ENCODE measurements around the gene C6.

DNA sequence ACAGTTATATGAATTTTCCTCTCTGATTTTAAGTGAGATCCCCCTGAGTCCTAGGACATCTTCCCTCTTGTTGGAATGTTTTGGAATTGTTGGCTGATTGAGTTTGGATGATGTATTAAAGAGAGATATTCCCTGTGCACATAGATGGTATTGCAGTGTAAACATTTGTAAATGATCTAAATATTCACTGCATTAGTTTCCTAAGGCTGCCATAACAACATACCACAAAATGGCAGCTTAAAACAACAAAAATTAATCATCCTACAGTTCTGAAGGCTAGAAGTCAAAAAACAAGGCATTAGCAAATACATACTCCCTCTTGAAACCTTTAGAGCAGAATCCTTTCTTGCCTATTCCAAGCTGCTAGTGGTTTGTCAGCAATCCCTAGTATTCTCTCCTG is 104.1 kb downstream of the C6 start:
- TF ChIP-seq, protein P1, sequence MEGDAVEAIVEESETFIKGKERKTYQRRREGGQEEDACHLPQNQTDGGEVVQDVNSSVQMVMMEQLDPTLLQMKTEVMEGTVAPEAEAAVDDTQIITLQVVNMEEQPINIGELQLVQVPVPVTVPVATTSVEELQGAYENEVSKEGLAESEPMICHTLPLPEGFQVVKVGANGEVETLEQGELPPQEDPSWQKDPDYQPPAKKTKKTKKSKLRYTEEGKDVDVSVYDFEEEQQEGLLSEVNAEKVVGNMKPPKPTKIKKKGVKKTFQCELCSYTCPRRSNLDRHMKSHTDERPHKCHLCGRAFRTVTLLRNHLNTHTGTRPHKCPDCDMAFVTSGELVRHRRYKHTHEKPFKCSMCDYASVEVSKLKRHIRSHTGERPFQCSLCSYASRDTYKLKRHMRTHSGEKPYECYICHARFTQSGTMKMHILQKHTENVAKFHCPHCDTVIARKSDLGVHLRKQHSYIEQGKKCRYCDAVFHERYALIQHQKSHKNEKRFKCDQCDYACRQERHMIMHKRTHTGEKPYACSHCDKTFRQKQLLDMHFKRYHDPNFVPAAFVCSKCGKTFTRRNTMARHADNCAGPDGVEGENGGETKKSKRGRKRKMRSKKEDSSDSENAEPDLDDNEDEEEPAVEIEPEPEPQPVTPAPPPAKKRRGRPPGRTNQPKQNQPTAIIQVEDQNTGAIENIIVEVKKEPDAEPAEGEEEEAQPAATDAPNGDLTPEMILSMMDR (conservative IDR thresholded peaks at IDR 0.05), result no peak
- no peak for TF ChIP-seq EZH2 (IDR thresholded peaks at IDR 0.05; ENCODE audit: low read depth)
